ENCODE results near the gene GPR161.

GPR161 gene

GRCh38 chr1:168084396-168085231 is 52.1 kb downstream of the GPR161 start:
- H3K9ac ChIP-seq: no peak overlapping the region
- peak; percentile 97 for TF ChIP-seq CTCF (conservative IDR thresholded peaks at IDR 0.05; ENCODE audit: low read depth, low read length)
- no peak overlapping the region for H3K27ac ChIP-seq
- peak overlapping the region; percentile 38; the same call in 1 of the 2 replicates for H3K4me2 ChIP-seq
- H3K4me1 ChIP-seq (ENCODE audit: low read depth, poor library complexity, severe bottlenecking): peaks cover 30% of the 10 kb centered on the region
- no peak overlapping the region for H3K4me3 ChIP-seq (IDR thresholded peaks at IDR 0.05; ENCODE audit: insufficient read depth, low read depth, low read length)
- no peaks in the 10 kb centered on the region for H4K20me1 ChIP-seq (ENCODE audit: insufficient read depth)
- H3K36me3 ChIP-seq (ENCODE audit: insufficient read depth): no peaks in the 10 kb centered on the region
- H2AFZ ChIP-seq (ENCODE audit: low read depth): no peak overlapping the region
- H3K79me2 ChIP-seq (ENCODE audit: insufficient read depth, low read depth): no peaks in the 10 kb centered on the region
- no peaks in the 10 kb centered on the region for H3K27me3 ChIP-seq (ENCODE audit: insufficient read depth, low read depth)

GRCh38 chr1:168083456-168084325 is 53.0 kb downstream of the GPR161 start:
- Histone ChIP-seq H3K4me3 (IDR thresholded peaks at IDR 0.05; ENCODE audit: insufficient read depth, low read depth, low read length) (peak overlapping the region; percentile 28), H3K27me3 (ENCODE audit: insufficient read depth, low read depth) (no peaks in the 10 kb centered on the region), H2AFZ (ENCODE audit: low read depth) (no peak overlapping the region), H3K79me2 (ENCODE audit: insufficient read depth, low read depth) (no peaks in the 10 kb centered on the region), H3K27ac (no peak overlapping the region), H3K36me3 (ENCODE audit: insufficient read depth) (no peaks in the 10 kb centered on the region), H3K9ac (no peak overlapping the region), H4K20me1 (ENCODE audit: insufficient read depth) (no peaks in the 10 kb centered on the region), H3K4me2 (peak overlapping the region; percentile 38; the same call in 1 of the 2 replicates), H3K4me1 (ENCODE audit: low read depth, poor library complexity, severe bottlenecking) (peaks cover 30% of the 10 kb centered on the region)
- TF ChIP-seq CTCF (conservative IDR thresholded peaks at IDR 0.05; ENCODE audit: low read depth, low read length): no peak

- Histone ChIP-seq H4K20me1 (ENCODE audit: insufficient read depth) (no peaks in the 10 kb centered on the region), H2AFZ (ENCODE audit: low read depth) (no peak overlapping the region), H3K36me3 (ENCODE audit: insufficient read depth) (no peaks in the 10 kb centered on the region), H3K27ac (no peak overlapping the region), H3K27me3 (ENCODE audit: insufficient read depth, low read depth) (no peaks in the 10 kb centered on the region), H3K9ac (no peak overlapping the region), H3K79me2 (ENCODE audit: insufficient read depth, low read depth) (no peaks in the 10 kb centered on the region), H3K4me1 (ENCODE audit: low read depth, poor library complexity, severe bottlenecking) (peaks cover 30% of the 10 kb centered on the region), H3K4me3 (IDR thresholded peaks at IDR 0.05; ENCODE audit: insufficient read depth, low read depth, low read length) (no peak overlapping the region), H3K4me2 (peak overlapping the region; percentile 38; the same call in 1 of the 2 replicates)
- TF ChIP-seq CTCF (conservative IDR thresholded peaks at IDR 0.05; ENCODE audit: low read depth, low read length): peak; percentile 99
Measured at GRCh38 chr1:168082008-168082876, 54.5 kb downstream of the GPR161 start.

Measured in KMS-11 (cell line).